NAMALWA (cell line): ENCODE data around the gene CGN.

Source experiments
- DNase-seq: peaks from one replicate; pipeline ENCODE4 v3.0.0-alpha.2; 2015; ENCODE audit warnings: low spot score

The CGN gene

DNA sequence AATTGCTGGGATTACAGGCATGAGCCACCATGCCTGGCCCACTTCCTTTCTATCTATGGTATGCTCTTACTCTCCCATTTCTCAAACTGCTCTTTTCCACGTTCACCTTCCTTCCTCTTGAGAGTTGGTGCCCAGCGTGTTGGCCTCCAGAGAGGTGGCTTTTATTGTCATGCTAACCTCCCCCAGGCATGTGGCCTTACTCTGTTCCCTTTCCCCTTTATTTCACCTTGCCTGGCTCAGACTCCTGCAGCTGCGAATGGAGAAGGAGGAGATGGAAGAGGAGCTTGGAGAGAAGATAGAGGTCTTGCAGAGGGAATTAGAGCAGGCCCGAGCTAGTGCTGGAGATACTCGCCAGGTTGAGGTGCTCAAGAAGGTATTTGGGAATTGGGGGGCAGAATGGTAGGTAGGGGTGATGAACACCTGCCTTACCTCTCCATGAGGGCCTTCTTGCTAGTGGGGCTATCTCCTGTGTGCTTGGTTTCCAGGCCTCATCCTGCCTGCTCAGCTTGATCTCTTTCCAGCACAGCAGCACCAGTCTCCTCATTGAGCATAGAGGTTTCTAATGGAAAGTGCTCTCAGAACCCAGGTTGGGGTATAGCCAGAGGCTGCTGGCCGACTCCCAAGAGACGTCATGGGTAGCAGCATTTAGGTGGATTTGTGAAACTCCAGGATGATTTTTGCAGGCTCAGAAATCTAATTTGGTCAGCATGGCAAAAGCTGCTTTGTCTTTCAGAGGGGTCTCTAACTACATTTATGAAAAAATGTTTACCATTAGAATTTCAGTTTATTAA is 15.7 kb downstream of the CGN start:
- DNase-seq, result no peak

DNA sequence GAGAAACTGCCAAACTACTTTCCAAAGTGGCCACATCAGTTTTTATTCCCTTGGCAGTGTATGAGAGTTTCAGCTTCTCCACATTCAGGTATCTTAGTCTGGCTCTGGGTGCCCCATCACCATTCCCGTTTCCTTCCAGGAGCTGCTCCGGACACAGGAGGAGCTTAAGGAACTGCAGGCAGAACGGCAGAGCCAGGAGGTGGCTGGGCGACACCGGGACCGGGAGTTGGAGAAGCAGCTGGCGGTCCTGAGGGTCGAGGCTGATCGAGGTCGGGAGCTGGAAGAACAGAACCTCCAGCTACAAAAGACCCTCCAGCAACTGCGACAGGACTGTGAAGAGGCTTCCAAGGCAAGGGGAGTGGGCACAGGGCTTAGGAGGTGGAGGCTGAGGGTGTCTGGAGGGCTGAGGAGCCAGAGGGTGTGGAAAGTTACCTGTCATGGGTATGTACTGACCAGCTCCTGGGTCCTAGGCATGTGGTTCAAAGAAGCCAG is 18.1 kb downstream of the CGN start:
- DNase-seq, result no peak

DNA sequence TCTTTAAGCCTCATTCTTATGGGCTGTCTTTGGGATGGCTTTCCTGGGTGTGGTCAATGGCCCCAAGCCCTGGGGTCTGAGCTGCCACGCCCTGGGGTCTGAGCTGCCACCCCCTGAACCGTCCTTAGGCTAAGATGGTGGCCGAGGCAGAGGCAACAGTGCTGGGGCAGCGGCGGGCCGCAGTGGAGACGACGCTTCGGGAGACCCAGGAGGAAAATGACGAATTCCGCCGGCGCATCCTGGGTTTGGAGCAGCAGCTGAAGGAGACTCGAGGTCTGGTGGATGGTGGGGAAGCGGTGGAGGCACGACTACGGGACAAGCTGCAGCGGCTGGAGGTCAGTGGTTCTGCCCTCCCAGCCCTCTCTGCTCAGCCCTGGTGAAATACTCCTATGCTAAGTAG is 18.6 kb downstream of the CGN start:
- no peak for DNase-seq

DNA sequence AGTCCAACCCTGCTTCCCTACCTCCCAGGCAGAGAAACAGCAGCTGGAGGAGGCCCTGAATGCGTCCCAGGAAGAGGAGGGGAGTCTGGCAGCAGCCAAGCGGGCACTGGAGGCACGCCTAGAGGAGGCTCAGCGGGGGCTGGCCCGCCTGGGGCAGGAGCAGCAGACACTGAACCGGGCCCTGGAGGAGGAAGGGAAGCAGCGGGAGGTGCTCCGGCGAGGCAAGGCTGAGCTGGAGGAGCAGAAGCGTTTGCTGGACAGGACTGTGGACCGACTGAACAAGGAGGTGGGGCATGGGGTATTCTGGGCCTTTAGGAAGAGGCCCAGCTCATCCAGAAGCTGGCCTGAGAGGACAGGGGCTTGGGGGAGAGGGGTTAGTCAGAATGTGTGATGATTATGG is 19.3 kb downstream of the CGN start:
- DNase-seq, result no peak

DNA sequence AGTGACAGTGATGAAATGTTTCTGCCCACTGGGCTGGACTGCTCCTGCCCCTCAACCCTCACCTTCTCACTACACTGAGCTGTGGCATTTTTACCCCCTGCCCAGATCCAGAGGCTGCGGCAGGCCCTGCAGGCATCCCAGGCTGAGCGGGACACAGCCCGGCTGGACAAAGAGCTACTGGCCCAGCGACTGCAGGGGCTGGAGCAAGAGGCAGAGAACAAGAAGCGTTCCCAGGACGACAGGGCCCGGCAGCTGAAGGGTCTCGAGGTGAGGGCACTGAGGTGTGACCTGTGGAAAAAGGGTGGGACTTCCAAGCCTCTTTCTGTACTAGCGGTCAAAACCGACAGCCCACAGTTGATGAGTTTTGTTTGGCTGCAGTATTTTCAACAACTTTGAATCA is 22.7 kb downstream of the CGN start:
- DNase-seq, result no peak

DNA sequence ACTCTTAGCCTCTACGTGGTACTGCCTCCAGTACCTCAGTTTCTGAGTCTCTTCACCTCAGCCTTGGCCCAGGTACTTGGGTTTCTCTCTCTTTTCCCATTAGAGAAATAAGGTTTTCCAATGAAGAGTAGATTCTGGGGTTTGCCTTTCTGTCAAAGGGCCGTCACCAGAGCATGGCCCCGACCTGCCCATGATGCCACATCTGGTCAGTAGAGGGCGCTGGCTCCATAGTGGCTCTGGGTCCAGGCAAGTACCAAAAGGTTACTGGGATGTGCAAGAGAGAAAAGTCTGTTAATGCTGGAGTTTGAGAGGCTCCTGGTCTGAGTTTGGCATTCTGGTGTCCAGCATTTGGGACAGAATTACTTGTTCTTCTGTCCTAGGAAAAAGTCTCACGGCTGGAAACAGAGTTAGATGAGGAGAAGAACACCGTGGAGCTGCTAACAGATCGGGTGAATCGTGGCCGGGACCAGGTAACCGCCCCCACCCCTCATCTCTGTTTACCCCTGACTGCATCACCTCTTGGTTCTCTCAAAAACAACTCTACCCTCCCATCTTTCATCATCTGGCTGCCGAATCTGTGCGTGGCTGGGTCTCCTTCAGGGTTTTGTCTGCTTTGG is 23.6 kb downstream of the CGN start:
- peak; percentile 86 for DNase-seq

DNA sequence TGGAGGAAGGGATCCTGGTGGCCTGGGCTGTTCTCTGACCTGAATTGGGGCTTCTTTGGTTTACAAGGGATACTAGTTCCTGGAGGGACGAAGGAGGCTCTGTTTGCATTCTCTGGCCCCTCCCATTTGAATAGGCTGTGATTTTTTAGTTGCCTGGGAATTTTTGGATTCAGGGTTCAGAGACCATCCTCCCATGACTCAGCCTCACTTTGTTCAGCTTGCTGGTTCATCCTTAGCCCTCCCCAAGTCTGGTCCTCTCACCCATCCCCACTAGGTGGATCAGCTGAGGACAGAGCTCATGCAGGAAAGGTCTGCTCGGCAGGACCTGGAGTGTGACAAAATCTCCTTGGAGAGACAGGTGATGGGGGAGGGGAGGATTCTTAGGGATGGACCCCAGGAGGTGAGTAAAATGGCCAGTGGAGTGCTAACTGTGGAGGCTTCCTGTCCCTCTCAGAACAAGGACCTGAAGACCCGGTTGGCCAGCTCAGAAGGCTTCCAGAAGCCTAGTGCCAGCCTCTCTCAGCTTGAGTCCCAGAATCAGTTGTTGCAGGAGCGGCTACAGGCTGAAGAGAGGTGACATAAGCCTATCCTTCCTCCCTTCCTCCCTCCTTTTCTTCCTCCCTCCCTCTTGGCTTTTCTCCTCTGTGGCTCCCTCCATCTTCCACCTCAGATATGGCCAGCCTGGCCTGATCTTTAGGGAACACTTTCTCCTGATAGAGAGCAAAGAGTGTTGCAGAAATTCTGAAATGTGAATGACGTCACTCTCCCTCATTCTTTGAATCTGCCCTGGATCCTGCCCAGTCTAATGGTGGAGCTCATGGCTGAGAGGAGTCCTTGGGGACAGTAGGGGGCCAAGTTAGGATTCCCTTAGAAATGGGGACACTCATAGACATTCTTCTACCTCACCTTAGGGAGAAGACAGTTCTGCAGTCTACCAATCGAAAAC is 24.4 kb downstream of the CGN start:
- no peak for DNase-seq

DNA sequence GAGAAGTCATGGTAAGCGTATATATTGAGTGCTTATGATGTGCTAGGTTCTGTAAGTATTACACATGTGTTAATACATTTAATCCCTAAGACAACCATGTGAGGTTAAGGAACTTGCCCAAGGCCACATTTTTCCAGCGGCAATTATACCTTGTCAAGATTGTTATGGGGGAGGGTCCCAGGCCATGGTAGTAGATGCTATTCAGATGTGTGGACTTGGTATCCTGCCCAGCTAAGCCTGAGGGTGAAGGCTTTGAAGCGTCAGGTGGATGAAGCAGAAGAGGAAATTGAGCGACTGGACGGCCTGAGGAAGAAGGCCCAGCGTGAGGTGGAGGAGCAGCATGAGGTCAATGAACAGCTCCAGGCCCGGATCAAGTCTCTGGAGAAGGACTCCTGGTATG is 25.3 kb downstream of the CGN start:
- no peak for DNase-seq

DNA sequence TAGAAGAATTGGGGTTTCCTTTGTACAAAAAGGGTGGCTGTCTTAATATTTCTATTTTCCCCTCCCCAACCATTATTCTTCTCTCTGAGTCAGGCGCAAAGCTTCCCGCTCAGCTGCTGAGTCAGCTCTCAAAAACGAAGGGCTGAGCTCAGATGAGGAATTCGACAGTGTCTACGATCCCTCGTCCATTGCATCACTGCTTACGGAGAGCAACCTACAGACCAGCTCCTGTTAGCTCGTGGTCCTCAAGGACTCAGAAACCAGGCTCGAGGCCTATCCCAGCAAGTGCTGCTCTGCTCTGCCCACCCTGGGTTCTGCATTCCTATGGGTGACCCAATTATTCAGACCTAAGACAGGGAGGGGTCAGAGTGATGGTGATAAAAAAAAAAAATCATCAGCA is 25.9 kb downstream of the CGN start:
- no peak for DNase-seq

DNA sequence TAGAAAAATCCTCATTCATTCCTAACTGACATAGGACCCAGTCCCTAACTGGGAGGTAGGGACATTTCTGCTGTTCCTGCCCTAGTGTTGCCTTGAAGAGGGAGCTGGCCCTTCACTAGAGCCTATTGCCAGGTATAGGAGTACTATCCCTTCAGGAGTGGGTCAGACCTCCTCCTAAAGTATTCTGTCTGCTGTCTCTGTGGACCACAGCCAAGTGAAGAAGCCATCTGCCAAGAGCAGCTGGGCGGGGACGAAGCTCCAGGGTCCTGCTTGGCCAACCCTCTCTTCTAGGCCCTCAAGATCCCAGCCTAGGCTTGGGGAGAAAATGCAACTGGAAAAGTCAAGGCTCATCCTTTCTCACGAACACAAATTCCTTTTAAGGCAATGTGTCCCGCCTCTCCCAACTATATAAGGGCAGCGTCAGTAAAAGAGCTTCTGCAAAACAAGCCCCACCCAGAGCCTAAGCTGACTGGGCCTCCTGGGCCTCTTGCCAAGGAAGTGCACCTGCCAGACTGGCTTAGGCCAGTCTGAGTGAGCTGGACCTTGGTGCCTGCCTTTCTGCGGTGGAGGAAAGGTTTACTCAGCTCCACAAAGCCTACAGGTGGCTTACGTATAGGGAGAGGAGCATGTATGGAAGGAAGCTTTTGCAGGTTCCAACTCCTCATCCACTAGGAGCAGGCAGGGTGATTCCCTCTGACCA is 28.3 kb downstream of the CGN start:
- peak; percentile 80 for DNase-seq

DNA sequence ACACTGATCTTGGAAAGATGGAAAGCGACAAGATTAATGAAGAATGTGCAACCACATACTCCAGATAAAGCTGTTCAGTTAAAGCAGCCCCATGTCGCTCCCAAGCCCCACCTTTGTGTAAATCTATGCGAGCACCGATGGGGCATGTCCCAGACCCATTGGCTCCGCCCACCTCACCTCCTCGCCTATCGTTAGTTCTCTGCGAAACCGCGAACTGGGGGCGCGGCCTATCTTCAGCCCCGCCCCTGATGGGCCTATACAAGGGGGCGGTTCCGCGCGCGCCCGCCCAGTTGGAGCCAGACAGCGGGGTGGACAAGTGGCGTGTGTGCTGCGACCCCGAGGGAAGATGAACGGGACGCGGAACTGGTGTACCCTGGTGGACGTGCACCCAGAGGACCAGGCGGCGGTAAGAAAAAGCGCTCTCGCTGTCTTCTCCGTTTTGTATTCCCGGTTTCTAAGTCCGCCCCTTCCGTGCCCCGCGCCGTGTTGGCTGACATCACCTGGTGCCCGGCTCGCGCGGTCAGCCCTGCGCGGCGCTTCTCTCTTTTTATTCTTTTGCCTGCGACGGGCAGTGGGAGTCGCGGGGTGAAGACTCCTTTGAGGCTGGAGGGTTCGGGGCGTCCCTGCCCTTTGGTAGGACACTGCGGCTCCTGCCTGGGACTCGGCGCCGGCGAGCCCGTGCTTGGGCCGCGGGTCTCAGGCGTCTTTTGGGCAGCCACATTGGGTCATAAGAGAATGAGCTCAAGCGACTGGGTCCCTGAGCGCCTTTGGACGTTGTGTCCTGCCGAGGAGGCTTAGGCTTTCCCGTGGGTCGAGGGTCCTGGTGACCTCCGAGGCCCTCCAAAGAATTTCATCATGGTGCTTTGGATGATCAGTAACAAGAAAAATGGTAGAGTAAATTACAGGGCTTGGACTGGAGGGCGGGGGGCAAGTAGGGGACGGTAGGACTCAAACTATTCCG is 29.1 kb downstream of the CGN start, which contains the start of gene TUFT1:
TSS of gene TUFT1 (plus strand) at position 289 of the 961 bp plus-strand sequence. CDS start at position 347, 58 bp downstream.
- peak; percentile 97 for DNase-seq

DNA sequence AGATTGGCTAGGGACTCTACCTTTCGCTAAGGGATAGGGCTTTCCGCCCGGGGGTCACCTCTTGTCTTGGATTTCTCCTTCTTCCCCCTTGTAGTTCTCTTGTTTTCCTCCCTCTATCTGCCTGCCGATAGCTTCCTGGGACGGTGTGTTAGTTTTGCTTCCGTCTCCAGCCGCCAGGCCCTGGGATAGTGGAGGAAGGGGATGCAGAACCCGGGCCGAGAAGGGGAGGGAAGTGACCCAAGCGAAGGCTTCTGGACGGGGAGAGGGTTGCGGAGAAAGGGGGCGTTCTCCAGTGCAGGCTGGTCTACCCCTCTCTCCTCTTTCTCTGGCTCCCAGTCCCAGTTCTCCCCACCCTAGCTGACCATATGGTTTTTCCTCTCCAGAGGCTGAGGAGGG is 29.8 kb downstream of the CGN start:
- no peak for DNase-seq

DNA sequence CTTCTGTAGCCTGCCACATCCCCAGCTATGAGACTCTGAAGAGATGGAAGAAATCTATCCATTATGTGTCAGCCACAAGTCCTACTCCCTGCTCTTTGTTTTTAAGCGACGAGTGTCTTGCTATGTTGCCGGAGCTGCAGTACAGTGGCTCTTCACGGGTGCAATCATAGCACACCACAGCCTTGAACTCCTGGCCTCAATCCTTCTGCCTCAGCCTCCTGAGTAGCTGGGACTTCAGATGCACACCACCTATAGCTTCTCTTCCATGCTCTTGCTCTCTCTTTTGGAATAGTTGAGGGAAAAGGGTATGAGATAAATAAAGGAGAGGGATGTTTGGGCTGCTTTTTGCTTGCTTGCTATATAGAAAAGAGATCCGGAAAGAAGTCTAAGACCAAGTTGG is 30.6 kb downstream of the CGN start:
- DNase-seq, result no peak

DNA sequence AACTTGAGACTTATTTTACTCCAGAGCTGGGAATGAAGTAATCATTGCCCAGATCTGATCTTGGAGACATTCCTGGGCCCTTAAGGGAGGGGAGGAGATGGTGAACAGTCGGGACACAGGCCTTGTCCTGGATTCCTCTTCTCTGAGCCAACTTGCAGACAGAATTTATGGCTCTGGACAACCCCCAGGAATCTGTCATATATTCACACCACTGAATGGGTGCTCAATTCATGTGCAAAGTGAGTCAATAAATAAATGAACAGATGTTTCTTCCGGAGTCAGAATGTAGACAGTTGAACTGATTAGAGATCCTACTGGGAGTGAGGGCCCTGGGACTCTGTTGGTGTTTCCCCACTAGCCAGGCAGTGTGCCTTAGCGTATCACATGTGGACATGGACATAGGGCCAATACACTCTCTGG is 31.5 kb downstream of the CGN start:
- DNase-seq, result no peak

DNA sequence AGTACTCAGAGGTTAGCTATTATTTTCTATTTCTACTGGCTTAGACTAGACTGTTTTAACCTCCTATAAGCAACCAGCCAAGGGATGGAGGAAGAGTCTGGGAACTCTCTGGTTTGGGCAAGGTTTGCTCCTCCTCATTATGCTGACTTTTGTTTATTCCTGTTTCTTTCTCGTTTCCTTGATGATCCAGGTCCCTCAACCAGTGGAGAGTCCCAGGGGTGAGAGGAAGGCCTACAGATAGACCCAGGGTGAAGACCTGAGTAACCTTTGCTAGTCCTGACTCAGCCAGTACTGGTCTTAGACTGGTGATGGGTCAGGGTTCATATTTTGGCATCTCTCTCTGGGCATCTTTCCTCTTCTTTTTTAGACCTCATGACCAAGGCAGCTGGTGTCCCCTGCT is 34.4 kb downstream of the CGN start:
- DNase-seq, result no peak

DNA sequence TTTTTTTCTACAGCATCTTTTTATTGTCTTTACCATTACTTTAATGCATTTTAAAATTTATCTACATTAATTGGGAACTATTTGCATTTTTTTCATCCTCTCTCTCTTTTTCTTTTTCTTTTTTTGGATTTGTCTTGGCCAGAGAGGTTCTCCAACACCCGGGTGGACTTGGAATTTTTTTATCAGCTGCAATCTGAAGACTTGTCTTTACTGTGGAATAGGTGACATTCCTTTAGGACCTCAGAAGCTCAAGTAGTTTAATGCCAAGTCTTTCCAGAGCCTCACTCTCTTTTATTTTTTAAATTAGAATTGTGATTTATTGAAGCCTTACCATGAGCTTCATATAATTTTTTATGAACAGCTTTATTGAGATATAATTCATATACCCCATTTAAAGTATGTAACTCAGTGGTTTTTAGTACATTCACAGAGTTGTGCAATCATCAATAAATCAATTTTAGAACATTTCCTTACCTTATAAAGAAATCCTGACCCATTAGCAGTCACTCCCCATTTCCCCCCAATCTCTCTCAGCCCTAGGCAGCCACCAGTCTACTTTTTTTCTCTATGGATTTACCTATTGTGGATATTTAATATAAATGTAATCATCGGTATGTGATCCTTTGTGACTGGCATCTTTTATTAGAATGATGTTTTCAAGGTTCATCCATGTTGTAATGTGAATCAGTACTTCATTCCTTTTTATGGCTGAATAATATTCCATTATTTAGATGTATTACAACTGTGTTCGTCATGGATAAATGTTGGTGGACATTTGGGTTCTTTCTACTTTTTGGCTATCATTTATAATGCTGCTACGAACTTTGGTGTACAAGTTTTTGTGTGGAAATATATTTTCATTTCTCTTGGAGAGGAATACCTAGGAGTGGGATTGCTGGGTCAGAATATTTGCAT is 35.1 kb downstream of the CGN start:
- no peak for DNase-seq

DNA sequence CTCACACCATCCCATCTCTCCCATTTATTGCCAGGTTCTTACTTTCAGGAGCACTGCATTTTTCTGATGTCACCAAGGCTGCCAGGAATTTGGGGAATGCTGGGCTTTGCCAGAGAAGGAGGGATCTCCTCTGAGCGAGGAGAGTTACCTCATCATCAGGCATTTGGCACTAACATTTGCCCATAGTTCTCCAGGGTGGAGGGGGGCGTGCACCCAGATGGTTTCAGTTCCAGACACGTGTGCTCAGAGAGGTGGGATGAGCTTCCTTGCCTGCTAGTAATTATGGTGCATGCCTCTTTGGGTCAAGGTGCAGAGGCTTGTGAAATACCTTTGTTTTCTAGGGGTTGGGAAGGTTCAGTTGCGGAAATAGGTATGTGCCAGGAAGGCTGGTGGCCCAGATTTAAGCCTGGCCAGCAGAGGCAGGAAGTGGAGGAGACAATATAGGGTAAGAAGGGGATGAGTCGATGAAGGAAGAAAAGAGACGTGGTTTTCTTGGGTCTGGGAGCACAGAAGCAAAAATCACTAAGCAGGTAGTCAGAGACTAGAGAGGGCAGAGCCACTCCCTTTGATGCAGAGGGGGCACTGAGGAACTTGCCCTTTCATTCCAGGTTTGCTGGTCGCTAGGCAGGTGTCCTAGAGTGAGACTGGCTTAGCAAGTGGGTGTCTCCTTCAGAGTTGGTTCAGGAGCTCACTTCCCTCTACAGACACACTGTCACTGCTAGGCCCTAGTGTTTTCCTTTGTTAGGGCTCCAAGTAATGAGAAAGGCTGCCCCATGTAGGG is 36.1 kb downstream of the CGN start:
- no peak for DNase-seq

DNA sequence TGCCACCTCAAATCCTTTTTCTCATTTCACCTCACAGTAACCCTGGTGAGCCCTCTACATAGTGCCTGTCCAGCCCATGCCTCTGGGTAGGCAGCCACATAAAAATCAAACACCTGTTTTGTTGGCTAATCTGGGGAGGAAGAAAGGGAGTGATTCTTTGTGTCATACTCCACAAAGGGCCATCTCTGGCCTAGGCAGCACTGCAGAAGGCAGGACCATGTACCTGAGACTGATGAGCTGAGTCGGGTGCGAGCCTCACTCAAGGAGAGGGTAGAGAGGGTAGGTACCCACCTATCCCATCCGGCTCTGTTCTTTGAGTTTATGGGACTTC is 36.7 kb downstream of the CGN start:
- no peak for DNase-seq

DNA sequence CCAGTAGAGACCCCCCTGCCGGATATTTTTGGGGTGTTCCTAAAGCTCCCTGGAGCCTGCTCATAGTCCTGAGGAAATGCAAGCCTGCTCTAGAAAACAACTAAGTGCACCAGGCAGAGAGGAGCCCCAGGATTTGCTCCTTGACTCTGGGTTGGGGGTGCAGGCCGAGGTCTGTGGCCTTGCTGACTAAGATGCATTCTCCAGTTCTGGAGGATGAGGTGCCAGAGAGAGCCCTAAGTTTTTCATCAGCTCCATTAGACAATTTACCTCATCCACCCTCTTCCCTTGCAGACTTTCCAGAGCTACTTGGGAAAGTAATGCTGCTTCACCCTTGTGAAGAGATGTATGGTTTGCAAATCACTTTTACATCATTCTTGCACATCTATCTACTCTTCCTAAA is 38.0 kb downstream of the CGN start:
- no peak for DNase-seq
